Measurements from ENCODE around the gene LUC7L3.

Gene LUC7L3

DNA sequence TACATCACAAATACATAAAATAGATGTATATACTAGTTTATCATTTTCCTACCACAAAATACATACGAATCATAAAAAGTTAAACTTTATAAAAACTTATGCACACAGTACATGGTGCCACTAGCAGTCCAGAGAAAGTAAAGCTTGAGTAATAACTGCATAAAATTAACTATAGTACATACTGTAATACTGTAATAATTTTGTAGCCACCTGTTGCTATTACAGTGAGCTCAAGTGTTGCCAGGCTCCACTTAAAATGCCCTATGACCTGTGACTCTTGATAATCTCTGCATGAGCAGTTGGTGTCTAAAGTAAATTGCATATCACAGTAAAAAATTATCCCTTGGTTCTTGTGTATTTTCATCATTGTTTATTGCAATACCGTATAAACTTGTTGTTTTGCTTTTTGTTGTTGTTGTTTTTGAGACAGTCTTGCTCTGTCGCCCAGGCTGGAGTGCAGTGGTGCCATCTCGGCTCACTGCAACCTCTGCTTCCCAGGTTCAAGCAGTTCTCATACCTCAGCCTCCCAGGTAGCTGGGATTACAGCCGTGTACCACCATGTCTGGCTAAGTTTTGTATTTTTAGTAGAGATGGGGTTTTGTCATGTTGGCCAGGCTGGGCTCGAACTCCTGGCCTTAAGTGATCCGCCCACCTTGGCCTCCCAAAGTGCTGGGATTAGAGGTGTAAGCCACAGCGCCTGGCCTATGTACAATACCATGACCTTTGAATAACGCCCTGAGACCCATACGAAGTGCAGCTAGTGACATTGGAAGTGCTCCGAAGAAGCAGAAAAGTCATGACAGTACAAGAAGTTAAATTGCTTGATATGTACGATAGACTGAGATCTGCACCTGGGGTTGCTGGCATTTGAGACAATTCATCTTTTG, 6.6 kb downstream of the LUC7L3 start:
- no peak for DNase-seq (ENCODE audit: low read depth in 1 of 2, low spot score in 1 of 2)
- Histone ChIP-seq H3K27me3 (ENCODE audit: insufficient read depth, poor library complexity, severe bottlenecking) (no peaks in the 10 kb centered on the region), H3K27ac (replicated peaks) (no peak overlapping the region), H3K4me3 (replicated peaks; ENCODE audit: insufficient read depth, low read length) (no peak overlapping the region)
- TF ChIP-seq SPI1 (IDR thresholded peaks at IDR 0.05; ENCODE audit: borderline replicate concordance, low read depth) (no peak), POLR2AphosphoS5 (IDR thresholded peaks at IDR 0.05; ENCODE audit: low read depth) (no peak), GABPA (IDR thresholded peaks at IDR 0.05; ENCODE audit: low read depth) (no peak)
- TF ChIP-seq, protein P1, sequence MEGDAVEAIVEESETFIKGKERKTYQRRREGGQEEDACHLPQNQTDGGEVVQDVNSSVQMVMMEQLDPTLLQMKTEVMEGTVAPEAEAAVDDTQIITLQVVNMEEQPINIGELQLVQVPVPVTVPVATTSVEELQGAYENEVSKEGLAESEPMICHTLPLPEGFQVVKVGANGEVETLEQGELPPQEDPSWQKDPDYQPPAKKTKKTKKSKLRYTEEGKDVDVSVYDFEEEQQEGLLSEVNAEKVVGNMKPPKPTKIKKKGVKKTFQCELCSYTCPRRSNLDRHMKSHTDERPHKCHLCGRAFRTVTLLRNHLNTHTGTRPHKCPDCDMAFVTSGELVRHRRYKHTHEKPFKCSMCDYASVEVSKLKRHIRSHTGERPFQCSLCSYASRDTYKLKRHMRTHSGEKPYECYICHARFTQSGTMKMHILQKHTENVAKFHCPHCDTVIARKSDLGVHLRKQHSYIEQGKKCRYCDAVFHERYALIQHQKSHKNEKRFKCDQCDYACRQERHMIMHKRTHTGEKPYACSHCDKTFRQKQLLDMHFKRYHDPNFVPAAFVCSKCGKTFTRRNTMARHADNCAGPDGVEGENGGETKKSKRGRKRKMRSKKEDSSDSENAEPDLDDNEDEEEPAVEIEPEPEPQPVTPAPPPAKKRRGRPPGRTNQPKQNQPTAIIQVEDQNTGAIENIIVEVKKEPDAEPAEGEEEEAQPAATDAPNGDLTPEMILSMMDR (IDR thresholded peaks at IDR 0.05; ENCODE audit: insufficient read depth, low read length) = no peak
- TF ChIP-seq, protein P2, sequence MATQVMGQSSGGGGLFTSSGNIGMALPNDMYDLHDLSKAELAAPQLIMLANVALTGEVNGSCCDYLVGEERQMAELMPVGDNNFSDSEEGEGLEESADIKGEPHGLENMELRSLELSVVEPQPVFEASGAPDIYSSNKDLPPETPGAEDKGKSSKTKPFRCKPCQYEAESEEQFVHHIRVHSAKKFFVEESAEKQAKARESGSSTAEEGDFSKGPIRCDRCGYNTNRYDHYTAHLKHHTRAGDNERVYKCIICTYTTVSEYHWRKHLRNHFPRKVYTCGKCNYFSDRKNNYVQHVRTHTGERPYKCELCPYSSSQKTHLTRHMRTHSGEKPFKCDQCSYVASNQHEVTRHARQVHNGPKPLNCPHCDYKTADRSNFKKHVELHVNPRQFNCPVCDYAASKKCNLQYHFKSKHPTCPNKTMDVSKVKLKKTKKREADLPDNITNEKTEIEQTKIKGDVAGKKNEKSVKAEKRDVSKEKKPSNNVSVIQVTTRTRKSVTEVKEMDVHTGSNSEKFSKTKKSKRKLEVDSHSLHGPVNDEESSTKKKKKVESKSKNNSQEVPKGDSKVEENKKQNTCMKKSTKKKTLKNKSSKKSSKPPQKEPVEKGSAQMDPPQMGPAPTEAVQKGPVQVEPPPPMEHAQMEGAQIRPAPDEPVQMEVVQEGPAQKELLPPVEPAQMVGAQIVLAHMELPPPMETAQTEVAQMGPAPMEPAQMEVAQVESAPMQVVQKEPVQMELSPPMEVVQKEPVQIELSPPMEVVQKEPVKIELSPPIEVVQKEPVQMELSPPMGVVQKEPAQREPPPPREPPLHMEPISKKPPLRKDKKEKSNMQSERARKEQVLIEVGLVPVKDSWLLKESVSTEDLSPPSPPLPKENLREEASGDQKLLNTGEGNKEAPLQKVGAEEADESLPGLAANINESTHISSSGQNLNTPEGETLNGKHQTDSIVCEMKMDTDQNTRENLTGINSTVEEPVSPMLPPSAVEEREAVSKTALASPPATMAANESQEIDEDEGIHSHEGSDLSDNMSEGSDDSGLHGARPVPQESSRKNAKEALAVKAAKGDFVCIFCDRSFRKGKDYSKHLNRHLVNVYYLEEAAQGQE (IDR thresholded peaks at IDR 0.05; ENCODE audit: insufficient replicate concordance, low read depth) = no peak

DNA sequence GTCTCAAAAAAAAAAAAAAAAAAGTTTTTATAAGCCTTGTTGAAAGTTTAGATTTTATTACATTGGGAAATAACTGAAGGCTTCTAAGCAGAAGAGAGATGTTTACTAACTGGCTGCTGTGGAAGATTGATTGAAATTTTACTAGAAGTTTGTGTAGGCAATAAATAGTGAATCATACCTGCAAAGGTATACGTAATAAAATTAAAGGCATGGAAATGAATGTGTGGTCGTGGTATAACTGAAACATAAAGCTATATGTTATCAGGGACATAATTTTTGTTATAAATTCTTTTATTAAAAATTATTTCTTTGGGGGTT, 8.7 kb downstream of the LUC7L3 start:
- no peak for TF ChIP-seq GABPA (IDR thresholded peaks at IDR 0.05; ENCODE audit: low read depth)
- TF ChIP-seq, protein P1 (IDR thresholded peaks at IDR 0.05; ENCODE audit: insufficient read depth, low read length) = no peak
- no peak for TF ChIP-seq POLR2AphosphoS5 (IDR thresholded peaks at IDR 0.05; ENCODE audit: low read depth)
- no peak for TF ChIP-seq SPI1 (IDR thresholded peaks at IDR 0.05; ENCODE audit: borderline replicate concordance, low read depth)
- TF ChIP-seq, protein P2 (IDR thresholded peaks at IDR 0.05; ENCODE audit: insufficient replicate concordance, low read depth) = no peak
- no peak overlapping the region for H3K27ac ChIP-seq (replicated peaks)
- H3K4me3 ChIP-seq (replicated peaks; ENCODE audit: insufficient read depth, low read length) = no peak overlapping the region
- no peak for DNase-seq (ENCODE audit: low read depth in 1 of 2, low spot score in 1 of 2)
- H3K27me3 ChIP-seq (ENCODE audit: insufficient read depth, poor library complexity, severe bottlenecking) = no peaks in the 10 kb centered on the region

DNA sequence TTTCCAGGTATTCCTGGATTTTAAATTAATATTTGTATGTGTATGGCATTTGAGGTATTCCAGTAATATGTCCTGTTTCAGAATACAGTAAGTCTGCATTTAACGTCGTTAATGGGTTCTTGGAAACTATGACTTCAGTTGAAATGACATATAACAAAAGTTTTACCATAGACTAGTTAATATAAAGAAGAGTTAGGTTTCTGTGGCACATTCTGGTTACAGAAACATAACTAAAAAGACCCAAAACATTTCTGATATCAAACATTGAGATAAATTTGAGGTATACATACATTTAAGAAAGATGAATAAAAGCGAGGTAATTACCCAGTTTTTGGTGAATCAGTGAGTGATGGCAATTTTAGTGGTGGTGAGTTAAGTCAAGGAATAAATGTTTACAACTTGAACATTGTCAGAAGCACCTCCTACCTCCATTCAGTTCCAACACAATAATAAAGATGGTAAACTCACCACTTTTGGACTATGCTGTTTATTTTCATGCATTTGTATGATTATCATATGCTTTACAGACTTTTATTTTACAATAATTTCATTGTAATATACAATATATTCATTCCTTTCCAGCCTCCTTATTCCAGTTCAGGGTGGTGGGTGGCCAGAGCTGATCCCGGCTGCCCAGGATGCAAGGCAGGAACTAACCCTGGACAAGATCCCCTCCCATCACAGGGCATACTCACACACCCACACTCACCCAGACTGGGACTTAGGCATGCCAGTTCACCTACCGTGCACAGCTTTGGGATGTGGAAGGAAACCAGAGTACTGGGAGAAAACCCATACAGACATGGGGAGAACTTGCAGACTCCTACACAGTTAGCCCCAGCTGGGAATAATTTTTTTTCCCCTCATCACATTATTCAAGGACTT, 9.7 kb downstream of the LUC7L3 start:
- Histone ChIP-seq H3K27ac (replicated peaks) (no peak overlapping the region), H3K27me3 (ENCODE audit: insufficient read depth, poor library complexity, severe bottlenecking) (no peaks in the 10 kb centered on the region), H3K4me3 (replicated peaks; ENCODE audit: insufficient read depth, low read length) (no peak overlapping the region)
- no peak for DNase-seq (ENCODE audit: low read depth in 1 of 2, low spot score in 1 of 2)
- TF ChIP-seq POLR2AphosphoS5 (IDR thresholded peaks at IDR 0.05; ENCODE audit: low read depth) (no peak), SPI1 (IDR thresholded peaks at IDR 0.05; ENCODE audit: borderline replicate concordance, low read depth) (no peak), GABPA (IDR thresholded peaks at IDR 0.05; ENCODE audit: low read depth) (no peak)
- TF ChIP-seq, protein P2 (IDR thresholded peaks at IDR 0.05; ENCODE audit: insufficient replicate concordance, low read depth) = no peak
- TF ChIP-seq, protein P1 (IDR thresholded peaks at IDR 0.05; ENCODE audit: insufficient read depth, low read length) = no peak
